Lung (tissue), 12 donors: ENCODE measurements around the gene BCO1. TPM values are rescaled to one million over a fixed set of nuclear protein-coding genes. Genes with fewer than 3 reads are reported as not detected.

Source experiments
- ATAC-seq: fragments of 200-7000 bp; cut with Tn5 transposase; one replicate; pipeline ENCODE4 v1.9.1; 2020; ENCODE audit warnings: moderate number of reproducible peaks; ENCODE audit not compliant: insufficient read depth, low FRiP score
- DNase-seq, 3 donors: peaks; one replicate each; pipeline ENCODE4 v3.0.0-alpha.2; 2013 to 2017
- H3K27ac ChIP-seq, 2 donors: one replicate each; pipeline ENCODE4 v1.5.1; 2013; ENCODE audit warnings: mild to moderate bottlenecking in 2 of 2, moderate library complexity in 2 of 2, control low read depth in 1 of 2, inconsistent platforms in 1 of 2, low read depth in 1 of 2, low read length in 1 of 2
- H3K27me3 ChIP-seq, 3 donors: one replicate each; pipeline ENCODE4 v1.5.1; 2013; ENCODE audit warnings: low read length in 2 of 3; ENCODE audit not compliant: control insufficient read depth in 3 of 3, insufficient read depth in 3 of 3
- H3K36me3 ChIP-seq, 4 donors: one replicate each; pipeline ENCODE4 v1.5.1; 2013; ENCODE audit warnings: low read length in 4 of 4, mild to moderate bottlenecking in 1 of 4, moderate library complexity in 1 of 4; ENCODE audit not compliant: control insufficient read depth in 4 of 4, insufficient read depth in 4 of 4
- H3K4me1 ChIP-seq, 5 donors: one replicate each; pipeline ENCODE4 v1.5.1; 2013; ENCODE audit warnings: low read length in 5 of 5, mild to moderate bottlenecking in 2 of 5, moderate library complexity in 1 of 5; ENCODE audit not compliant: control insufficient read depth in 5 of 5, insufficient read depth in 5 of 5
- H3K4me3 ChIP-seq: one replicate; pipeline ENCODE4 v1.5.1; 2013; ENCODE audit warnings: mild to moderate bottlenecking, control low read depth, moderate library complexity
- H3K9ac ChIP-seq, 2 donors: one replicate each; pipeline ENCODE4 v1.5.1; 2013; ENCODE audit warnings: low read length in 2 of 2, control low read depth in 1 of 2; ENCODE audit not compliant: insufficient read depth in 1 of 2
- H3K9me3 ChIP-seq, 4 donors: one replicate each; pipeline ENCODE4 v1.5.1; 2013; ENCODE audit warnings: low read length in 3 of 4, mild to moderate bottlenecking in 1 of 4, moderate library complexity in 1 of 4; ENCODE audit not compliant: control insufficient read depth in 4 of 4, insufficient read depth in 3 of 4
- CTCF ChIP-seq: IDR thresholded peaks from 2 replicates; pipeline ENCODE4 v1.5.1; 2012; ENCODE audit warnings: mild to moderate bottlenecking; ENCODE audit errors: control extremely low read depth, extremely low read depth
- WGBS, 2 donors: extraction: QIAGEN DNeasy Blood & Tissue Kit; methylation state at CpG; one replicate each; pipeline ENCODE4 v1.1.7; 2013; 5-methylcytosine and 5-hydroxymethylcytosine counted together
- polyA plus RNA-seq, 2 donors: library from polyadenylated mRNA; stranded (reverse); fragments of 200-250 nt; gene quantifications; one replicate each; pipeline ENCODE4 v1.2.1, GENCODE V29; 2013
- total RNA-seq, 2 donors: library from RNA; depleted of rRNA in 1 of 2; stranded (reverse); fragments of >200 nt in 1 of 2; gene quantifications; one replicate each; pipeline ENCODE4 v1.2.1, GENCODE V29; 2014 to 2021
- donor health status: control.
- donor health status: control.
- donor health status: Bipolar disorder and iron deficiency.
- donor health status: healthy.
- donor health status: DM: yes; HTN: yes; CAD: no.

BCO1 gene
- total and polyA plus RNA-seq, 4 donors = 0.06 to 0.77 (median 0.23) TPM

DNA sequence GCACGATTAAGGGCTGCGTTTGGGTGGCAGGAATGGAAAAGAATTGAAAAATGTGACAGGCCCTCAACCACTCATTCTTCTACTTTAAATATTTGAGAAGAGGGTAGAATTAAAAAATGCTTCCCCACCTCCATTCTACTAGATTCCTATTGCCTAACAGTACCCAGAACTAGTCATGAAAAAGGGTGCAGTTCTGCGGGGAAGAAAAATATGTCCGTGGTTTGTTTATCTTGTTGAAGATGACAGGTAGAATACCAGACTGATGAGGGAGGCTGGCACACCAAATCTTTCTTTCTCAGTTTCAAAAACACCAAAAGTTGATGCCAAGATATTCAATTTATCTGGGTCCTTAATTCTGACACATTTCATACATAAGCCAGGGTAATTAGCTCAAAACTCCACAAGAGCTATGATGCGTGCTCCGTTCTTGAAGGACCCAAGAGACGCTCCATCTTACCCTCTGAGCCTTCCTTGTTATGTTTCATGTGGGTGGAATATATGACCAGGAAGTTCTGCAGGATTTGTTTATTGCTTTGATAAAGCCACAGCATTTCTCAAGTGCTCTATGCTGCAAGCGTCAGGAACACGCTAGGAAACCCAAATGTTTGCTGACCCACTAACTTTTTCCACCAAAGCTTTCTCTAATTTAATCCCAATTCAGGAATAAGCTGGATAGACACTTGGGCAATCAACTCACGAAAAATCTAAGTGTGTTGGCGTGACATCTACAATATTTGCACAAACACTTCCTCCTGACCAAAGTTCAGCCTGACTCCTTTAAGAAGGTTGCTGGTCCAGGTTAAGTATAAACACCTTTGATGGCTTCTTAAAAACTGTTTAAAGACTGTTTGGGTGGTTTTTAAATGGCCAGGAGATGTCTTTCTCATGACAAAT is 55.7 kb downstream of the BCO1 start:
- 39 to 52% methylated on average over 11 of the region's 11 CpGs for WGBS, 2 donors

GRCh38 chr16:81296631-81297030 is 58.1 kb downstream of the BCO1 start:
- no peak overlapping the region for H3K27ac ChIP-seq
- no peaks in the 10 kb centered on the region for H3K4me1 ChIP-seq
- H3K9ac ChIP-seq = no peak overlapping the region
- H3K4me3 ChIP-seq = no peak overlapping the region
- no peaks in the 10 kb centered on the region for H3K27me3 ChIP-seq
- WGBS, 2 donors = 89 to 96% methylated on average over 7 of the region's 7 CpGs
- H3K9me3 ChIP-seq = no peaks in the 10 kb centered on the region
- TF ChIP-seq CTCF = no peak
- ATAC-seq (no peak), DNase-seq (no peak)
- no peaks in the 10 kb centered on the region for H3K36me3 ChIP-seq

More for the DNA sequence above, 55.7 kb downstream of the BCO1 start:
- TF ChIP-seq CTCF = no peak
- Histone ChIP-seq H3K9ac (no peak overlapping the region), H3K27ac (no peak overlapping the region), H3K9me3 (no peaks in the 10 kb centered on the region), H3K27me3 (no peaks in the 10 kb centered on the region), H3K4me1 (no peaks in the 10 kb centered on the region), H3K36me3 (no peaks in the 10 kb centered on the region), H3K4me3 (no peak overlapping the region)
- ATAC-seq (no peak), DNase-seq (no peak)

- H3K9ac ChIP-seq = no peak overlapping the region
- no peak overlapping the region for H3K27ac ChIP-seq
- peaks cover 0 to 5% (median 0%) of the 10 kb centered on the region in 5 donors for H3K4me1 ChIP-seq
- H3K4me3 ChIP-seq = no peak overlapping the region
- no peaks in the 10 kb centered on the region for H3K9me3 ChIP-seq
- no peak for TF ChIP-seq CTCF
- 86 to 91% methylated on average over 3 of the region's 3 CpGs for WGBS, 2 donors
- no peaks in the 10 kb centered on the region for H3K27me3 ChIP-seq
- ATAC-seq = no peak
- peaks cover 0 to 2% (median 0%) of the 10 kb centered on the region in 4 donors for H3K36me3 ChIP-seq
- DNase-seq = peak in 1 of 3 donors; percentile 69
Observed at GRCh38 chr16:81307770-81308169, 69.3 kb downstream of the BCO1 start.
